Stimulated activated CD4-positive, alpha-beta T cell treated with anti-CD3 and anti-CD28 coated beads, Interleukin-1b, Interleukin-23, amount 100 ng/mL, for 48 hours (primary cell): Measurements from ENCODE around the gene IGHMBP2.

Experiments used
- DNase-seq: peaks from one replicate; pipeline ENCODE4 v3.0.0-alpha.2; 2020

Gene IGHMBP2

GRCh38 chr11:68941324-68942094 is 37.8 kb downstream of the IGHMBP2 start:
- DNase-seq = no peak

DNA sequence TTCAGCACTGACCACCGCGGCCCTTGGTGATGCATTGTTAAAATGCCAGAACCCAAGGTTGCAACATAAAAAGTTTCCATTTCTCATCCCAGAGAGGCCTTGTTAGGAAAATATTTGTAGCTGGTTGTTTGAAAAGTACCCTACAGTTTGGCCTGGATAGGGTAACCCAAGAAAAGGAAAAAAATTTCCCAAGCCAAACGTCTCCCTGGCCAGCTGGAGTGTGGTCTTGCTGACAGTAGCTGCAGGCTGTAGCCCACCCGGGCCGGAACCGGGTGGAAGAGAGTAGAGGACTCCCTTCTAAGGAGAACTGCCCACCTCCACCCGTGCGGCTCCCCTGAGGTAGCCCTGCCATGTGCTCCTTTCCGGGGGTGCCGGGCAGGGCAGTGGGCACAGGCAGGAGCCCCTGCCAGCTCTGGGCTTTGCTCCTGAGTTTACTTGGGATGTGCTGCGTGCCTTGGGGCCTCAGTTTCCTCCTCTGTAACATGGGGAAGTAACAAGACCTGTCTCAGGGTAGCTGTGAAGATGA is 38.5 kb downstream of the IGHMBP2 start:
- no peak for DNase-seq

GRCh38 chr11:68942751-68943271 is 39.1 kb downstream of the IGHMBP2 start:
- no peak for DNase-seq

DNA sequence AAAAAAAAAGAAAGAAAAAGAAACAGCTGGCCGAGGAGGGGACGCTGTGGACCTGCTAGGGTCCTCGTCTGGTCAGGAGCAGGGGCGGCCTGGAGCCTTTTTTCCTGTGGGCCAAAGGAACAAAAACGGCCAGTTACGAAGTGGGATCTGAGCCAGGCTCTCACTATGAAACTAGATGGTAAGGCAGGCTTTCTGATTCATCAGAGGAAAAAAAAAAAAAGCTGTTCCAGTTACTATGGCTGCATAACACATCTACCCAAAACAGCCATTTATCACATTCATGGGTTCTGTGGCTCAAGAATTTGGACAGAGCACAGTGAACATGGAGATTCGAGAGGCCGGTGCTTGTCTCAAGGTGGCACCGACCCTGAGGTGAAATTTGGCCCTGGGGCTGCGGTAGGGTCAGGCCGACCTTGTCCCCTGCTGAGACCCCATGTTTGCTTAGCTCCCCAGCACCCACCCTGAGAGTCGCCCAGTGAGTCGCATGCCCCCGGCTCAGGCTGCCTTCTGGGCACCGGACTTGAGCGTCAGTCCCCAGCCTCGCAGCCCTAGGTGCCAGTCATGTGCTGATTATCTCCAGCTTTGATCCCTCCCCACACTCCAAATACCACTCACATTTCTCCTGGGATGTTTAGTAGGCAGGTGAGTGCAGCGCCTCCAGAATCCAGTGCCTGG is 42.9 kb downstream of the IGHMBP2 start:
- no peak for DNase-seq

DNA sequence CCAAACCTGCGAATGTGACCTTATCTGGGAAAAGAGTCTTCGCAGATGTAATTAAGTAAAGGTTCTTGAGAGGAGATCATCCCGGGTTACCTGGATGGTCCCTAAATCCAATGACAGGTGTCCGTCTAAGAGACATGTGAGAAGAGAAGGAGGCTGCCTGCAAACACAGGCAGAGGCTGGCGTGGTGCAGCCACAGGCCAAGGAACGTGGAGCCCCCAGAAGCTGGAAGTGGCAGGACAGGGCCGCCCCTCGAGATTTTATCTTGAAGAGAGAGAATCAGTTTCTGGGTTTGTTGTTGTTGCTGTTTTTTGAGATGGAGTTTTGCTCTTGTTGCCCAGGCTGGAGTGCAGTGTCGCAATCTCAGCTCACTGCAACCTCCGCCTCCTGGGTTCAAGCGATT is 43.5 kb downstream of the IGHMBP2 start:
- DNase-seq = no peak

DNA sequence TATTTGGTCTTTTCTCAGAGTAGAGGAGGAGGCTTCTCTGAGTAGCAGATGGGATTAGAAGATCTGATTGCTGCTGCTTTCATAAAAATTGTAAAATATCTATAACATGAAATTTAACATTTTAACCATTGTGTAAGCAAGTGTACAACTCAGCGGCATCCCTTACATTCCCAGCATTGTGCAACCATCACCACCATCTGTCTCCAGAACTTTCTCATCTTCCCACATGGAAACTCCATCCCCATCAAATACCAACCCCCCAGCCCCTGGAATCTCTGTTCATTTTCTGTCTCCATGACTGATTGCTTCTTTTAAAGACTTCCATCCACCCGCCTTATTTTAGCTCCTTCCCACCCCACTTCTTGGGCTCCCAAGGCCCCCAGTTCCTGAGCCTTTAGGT is 44.8 kb downstream of the IGHMBP2 start:
- DNase-seq = no peak

- no peak for DNase-seq
Measured at GRCh38 chr11:68948935-68949334, 45.2 kb downstream of the IGHMBP2 start.

DNA sequence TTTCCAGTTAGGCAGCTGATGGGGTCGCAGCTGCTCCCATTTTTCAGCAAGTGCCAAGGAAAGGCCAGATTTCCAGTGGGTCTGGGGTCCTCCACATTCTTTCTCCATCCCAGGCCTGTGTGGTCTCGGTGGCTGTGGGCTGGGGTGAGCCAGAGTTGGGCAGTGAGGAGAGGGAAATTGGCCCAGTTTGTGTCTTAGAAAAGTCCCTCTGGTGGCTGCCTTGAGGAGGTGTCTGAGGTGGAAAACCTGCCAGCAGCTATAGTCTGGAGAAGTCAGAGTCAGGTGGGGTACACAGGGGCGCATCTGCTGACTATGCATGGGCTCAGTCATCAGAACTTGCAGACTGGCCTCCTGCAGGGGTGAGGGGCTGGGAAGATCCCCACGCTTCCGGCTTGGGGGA is 46.6 kb downstream of the IGHMBP2 start:
- no peak for DNase-seq

GRCh38 chr11:68950762-68951161 is 47.1 kb downstream of the IGHMBP2 start:
- DNase-seq = no peak

GRCh38 chr11:68954836-68955606 is 51.3 kb downstream of the IGHMBP2 start:
- DNase-seq = no peak

- no peak for DNase-seq
Measured at GRCh38 chr11:68955607-68955958, 51.9 kb downstream of the IGHMBP2 start.

GRCh38 chr11:68956142-68956541 is 52.5 kb downstream of the IGHMBP2 start:
- DNase-seq = no peak

GRCh38 chr11:68956547-68957254 is 53.0 kb downstream of the IGHMBP2 start:
- no peak for DNase-seq

GRCh38 chr11:68958211-68958610 is 54.5 kb downstream of the IGHMBP2 start:
- no peak for DNase-seq

DNA sequence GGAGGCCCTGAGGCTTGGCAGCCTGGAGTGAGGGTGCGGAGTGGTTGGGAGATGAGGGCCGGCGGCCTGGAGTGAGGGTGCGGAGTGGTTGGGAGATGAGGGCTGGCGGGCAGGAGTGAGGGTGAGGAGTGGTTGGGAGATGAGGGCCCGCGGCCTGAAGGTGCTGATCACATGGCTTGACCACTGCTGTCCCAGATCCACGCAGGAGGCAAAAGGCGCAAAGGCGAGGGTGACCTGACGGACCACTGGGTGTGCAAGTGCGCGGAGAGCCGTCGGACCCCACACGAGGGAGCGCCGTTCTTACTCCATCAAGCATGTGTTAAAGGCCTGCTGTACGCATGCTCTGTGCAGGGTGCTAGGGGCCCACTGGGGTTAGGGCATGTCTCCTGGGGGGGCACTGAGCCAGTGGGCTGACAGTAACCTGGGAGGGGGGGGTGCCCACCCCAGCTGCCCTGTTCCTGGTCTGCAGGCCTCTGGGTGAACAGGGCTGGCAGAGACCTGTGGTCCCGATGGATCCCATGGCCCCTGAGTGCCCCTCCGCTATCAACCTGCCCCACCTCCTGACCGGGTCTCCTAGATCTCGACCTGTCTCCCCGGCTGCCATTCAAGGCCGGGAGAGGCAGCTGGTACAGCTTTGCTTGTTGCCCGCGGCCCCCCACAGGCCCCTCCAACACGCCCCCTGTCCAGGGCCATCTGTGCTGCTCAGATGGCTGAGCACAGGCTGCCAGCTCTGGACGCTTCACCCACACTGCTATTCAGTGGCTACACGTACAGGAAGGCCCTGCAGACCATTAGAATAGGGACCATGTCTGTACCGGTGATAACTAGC is 56.0 kb downstream of the IGHMBP2 start:
- DNase-seq = no peak

GRCh38 chr11:68960294-68961071 is 56.8 kb downstream of the IGHMBP2 start:
- DNase-seq = no peak

DNA sequence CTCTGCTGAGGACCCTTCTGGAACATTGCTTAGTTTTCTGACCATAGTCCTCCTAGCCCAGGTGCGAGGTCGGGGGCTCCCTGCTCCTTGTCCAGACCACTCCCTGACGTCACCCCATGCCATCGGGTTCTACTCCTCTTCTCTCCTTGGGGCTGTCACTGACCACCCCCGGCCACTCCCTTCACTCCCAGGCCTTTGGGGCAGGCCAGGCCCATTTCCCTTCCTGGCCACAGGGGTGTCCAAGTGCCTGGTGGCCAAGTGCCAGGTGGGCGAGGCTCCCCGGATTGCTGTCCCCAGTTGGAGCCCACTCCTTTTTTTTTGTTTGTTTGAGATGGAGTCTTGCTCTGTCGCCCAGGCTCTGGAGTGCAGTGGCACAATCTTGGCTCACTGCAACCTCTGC is 57.6 kb downstream of the IGHMBP2 start:
- no peak for DNase-seq

DNA sequence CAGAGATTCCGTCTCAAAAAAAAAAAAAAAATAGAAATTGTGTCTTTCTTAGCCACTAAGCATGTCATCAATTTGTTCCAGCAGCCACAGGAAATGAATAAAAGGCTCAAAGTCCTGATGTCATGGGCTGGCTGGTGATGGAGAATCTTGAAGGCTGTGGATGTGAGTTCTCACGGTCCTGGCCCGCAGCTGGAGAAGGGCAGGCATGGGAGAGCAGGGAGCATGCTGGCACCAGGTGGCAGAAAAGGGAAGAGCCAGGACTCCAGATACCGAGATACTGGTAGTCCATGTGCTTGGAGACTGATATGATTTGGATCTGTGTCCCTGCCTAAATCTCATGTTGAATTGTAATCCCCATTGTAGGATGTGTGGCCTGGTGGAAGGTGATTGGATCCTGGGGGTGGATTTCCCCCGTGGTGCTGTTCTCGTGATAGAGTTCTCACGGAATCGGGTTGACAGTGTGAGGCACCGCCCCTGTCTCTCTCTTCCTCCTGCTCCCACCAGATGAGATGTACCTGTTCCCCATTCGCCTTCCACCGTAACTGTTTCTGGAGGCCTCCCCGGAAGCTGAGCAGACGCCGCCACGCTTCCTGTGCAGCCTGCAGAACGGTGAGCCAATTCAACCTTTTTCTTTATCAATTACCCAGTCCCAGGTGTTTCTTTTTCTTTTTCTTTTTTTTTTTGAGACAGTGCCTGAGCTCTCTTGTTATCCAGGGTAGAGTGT is 59.0 kb downstream of the IGHMBP2 start:
- no peak for DNase-seq

DNA sequence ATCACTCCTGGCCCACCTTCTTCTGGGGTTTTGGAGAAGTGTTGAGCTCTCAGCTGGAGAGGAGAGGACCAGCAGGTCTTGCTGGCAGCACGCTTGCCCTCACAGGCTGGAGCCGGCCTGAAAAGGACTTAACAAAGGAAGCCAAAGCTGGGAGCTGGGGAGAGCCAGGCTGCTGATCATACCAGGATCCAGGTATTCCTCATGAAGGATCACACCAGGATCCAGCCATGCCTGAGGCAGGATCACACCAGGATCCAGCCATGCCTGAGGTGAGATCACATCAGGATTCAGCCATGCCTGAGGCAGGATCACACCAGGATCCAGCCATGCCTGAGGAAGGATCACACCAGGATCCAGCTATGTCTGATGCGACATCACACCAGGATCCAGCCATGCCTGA is 60.1 kb downstream of the IGHMBP2 start:
- DNase-seq = no peak
